IPS-18a (cell line): ENCODE measurements around the gene PAM16.
A peak's percentile ranks its signal among the peaks of the same experiment; 100 is the strongest.

Experiments used
- H3K27ac ChIP-seq: one replicate; pipeline ENCODE4 v1.5.1; 2013; ENCODE audit warnings: low read length
- H3K27me3 ChIP-seq: one replicate; pipeline ENCODE4 v1.6.1; 2013; ENCODE audit warnings: mild to moderate bottlenecking, low read length; ENCODE audit not compliant: control insufficient read depth, insufficient read depth
- H3K36me3 ChIP-seq: one replicate; pipeline ENCODE4 v1.6.1; 2013; ENCODE audit warnings: low read depth, low read length; ENCODE audit not compliant: control insufficient read depth
- H3K4me1 ChIP-seq: one replicate; pipeline ENCODE4 v1.6.1; 2013; ENCODE audit warnings: low read depth, low read length; ENCODE audit not compliant: control insufficient read depth
- H3K4me3 ChIP-seq: one replicate; pipeline ENCODE4 v1.5.1; 2013; ENCODE audit warnings: low read length
- H3K9ac ChIP-seq: one replicate; pipeline ENCODE4 v1.6.1; 2013; ENCODE audit warnings: mild to moderate bottlenecking, low read length, moderate library complexity
- H3K9me3 ChIP-seq: one replicate; pipeline ENCODE4 v1.6.1; 2013; ENCODE audit warnings: low read depth, low read length; ENCODE audit not compliant: control insufficient read depth

The PAM16 gene

DNA sequence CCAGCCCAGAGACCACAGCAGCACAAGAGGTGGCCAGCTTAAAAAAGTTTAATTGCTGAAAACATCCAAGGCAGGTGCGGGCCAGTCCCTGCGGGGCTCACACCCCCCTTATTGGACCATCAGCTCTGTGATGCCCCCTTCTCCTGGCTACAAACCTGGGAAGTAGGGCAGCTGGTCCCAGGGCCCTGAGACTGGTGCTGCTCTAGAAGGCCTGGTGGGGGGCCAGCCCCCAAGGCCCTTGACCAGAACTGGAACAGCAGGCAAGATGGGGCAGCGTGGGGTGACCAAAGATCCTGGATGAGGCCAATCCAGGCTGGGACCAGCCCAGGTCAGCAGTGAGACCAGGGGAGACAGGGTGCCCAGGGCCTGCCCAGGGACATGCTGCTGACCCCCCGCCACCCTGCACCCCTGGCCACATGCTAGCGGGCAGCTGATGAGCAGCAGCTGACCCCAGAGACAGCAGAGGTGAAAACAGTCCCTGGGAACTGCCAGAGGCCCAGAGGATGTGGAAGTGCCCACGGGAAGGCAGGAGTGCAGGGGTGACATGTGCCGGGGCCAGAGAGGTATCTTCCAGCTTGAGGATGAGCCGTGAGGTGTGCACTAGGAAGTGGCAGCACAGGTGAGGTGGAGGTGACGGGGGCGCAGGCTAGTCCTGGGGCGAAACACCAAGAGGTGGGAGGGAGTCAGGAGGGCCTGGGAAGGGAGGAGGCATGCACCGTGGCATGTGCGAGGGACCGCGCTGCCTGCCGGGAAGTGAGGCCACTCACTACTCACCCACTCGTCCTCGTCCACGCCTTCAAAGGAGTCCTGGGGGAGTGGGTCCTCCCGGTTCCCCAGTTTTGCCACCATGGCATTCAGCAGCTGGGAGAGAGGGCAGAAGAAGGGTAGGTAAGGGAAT, 3.6 kb upstream of the PAM16 start:
- Histone ChIP-seq H3K9me3 (no peaks in the 10 kb centered on the region), H3K27ac (no peak overlapping the region), H3K27me3 (peaks cover 4% of the 10 kb centered on the region), H3K4me1 (peaks cover 4% of the 10 kb centered on the region), H3K4me3 (no peak overlapping the region), H3K9ac (no peak overlapping the region), H3K36me3 (no peaks in the 10 kb centered on the region)

DNA sequence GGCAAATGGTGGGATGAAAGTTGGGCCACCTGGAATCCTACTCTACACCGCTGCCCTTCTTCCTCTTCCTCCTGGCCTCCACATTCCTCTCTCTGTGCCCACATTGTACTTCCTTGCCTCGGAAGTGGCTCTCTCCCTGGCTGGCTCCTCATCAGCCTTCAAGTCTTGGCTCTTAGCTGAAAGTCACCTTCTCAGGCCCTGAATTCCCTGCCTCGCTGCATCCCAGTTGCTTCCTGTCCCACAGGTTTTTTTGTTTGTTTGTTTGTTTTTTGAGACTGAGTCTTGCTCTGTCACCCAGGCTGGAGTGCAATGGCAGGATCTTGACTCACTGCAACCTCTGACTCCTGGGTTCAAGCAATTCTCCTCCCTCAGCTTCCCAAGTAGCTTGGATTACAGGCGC, 2.6 kb upstream of the PAM16 start:
- H3K36me3 ChIP-seq = no peaks in the 10 kb centered on the region
- H3K4me1 ChIP-seq = peaks cover 4% of the 10 kb centered on the region
- H3K9me3 ChIP-seq = no peaks in the 10 kb centered on the region
- H3K27ac ChIP-seq = no peak overlapping the region
- H3K4me3 ChIP-seq = no peak overlapping the region
- H3K27me3 ChIP-seq = peaks cover 4% of the 10 kb centered on the region
- no peak overlapping the region for H3K9ac ChIP-seq

DNA sequence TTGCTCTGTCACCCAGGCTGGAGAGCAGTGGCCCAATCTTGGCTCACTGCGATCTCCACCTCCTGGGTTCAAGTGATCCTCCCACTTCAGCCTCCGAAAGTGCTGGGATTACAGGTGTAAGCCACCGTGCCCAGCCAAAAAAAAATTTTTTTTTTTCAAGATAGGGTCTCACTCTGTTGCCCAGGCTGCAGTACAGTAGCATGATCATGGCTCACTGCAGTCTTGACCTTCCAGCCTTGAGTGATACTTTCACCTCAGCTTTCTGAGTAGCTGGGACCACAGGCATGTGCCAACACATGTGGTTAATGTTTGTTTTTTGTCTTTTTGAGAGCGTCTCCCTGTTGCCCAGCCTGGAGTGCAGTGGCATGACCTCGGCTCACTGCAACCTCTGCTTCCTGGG, 1.7 kb upstream of the PAM16 start:
- Histone ChIP-seq H3K4me3 (no peak overlapping the region), H3K27me3 (peaks cover 4% of the 10 kb centered on the region), H3K9ac (no peak overlapping the region), H3K9me3 (no peaks in the 10 kb centered on the region), H3K4me1 (peaks cover 4% of the 10 kb centered on the region), H3K36me3 (no peaks in the 10 kb centered on the region), H3K27ac (no peak overlapping the region)

- no peak overlapping the region for H3K27ac ChIP-seq
- H3K4me3 ChIP-seq = no peak overlapping the region
- no peaks in the 10 kb centered on the region for H3K9me3 ChIP-seq
- peaks cover 4% of the 10 kb centered on the region for H3K27me3 ChIP-seq
- H3K4me1 ChIP-seq = peaks cover 4% of the 10 kb centered on the region
- H3K9ac ChIP-seq = no peak overlapping the region
- H3K36me3 ChIP-seq = no peaks in the 10 kb centered on the region
Measured at GRCh38 chr16:4351880-4352279, 759 bp upstream of the PAM16 start.

DNA sequence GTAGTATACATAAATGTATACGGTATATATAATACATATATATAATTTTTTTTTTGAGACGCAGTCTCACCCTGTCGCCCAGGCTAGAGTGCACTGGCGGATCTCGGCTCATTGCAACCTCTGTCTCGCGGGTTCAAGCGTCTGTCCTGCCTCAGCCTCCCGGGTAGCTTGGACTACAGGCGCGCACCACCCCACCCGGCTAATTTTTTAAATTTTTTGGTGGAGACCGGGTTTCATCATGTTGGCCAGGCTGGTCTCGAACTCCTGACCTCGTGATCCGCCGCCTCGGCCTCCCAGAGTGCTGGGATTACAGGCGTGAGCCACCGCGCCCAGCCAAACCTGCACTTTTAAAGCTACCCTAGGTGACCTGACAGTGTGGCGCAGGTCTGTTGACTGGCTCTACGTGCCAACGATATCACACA, 745 bp downstream of the PAM16 start:
- Histone ChIP-seq H3K36me3 (no peaks in the 10 kb centered on the region), H3K27me3 (peaks cover 4% of the 10 kb centered on the region), H3K4me1 (peaks cover 4% of the 10 kb centered on the region), H3K27ac (peak overlapping the region; percentile 85), H3K9ac (peak overlapping the region; percentile 93), H3K4me3 (peak overlapping the region; percentile 95), H3K9me3 (no peaks in the 10 kb centered on the region)

DNA sequence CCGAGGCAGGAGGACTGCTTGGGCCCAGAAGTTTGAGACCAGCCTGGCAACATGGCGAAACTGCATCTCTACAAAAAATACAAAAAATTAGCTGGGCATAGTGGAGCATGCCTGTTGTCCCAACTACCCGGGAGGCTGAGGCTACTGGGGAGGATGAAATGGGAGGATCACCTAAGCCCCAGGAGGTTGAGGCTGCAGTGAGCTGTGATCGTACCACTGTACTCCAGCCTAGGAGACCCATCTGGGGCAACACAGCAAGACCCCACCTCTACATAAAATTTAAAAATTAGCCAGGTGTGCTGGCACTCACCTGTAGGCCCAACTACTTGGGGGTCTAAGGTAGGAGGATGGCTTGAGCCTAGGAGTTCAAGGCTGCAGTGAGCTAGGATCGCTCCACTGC, 1.8 kb downstream of the PAM16 start:
- Histone ChIP-seq H3K36me3 (no peaks in the 10 kb centered on the region), H3K4me3 (no peak overlapping the region), H3K4me1 (peaks cover 4% of the 10 kb centered on the region), H3K27me3 (peaks cover 4% of the 10 kb centered on the region), H3K27ac (no peak overlapping the region), H3K9me3 (no peaks in the 10 kb centered on the region), H3K9ac (no peak overlapping the region)

- no peaks in the 10 kb centered on the region for H3K36me3 ChIP-seq
- no peaks in the 10 kb centered on the region for H3K9me3 ChIP-seq
- no peak overlapping the region for H3K27ac ChIP-seq
- H3K4me1 ChIP-seq = peaks cover 4% of the 10 kb centered on the region
- H3K4me3 ChIP-seq = no peak overlapping the region
- peaks cover 4% of the 10 kb centered on the region for H3K27me3 ChIP-seq
- H3K9ac ChIP-seq = no peak overlapping the region
Measured at GRCh38 chr16:4347765-4348509, 3.2 kb downstream of the PAM16 start.

GRCh38 chr16:4347010-4347409, 4.1 kb downstream of the PAM16 start:
- Histone ChIP-seq H3K4me1 (peaks cover 4% of the 10 kb centered on the region), H3K4me3 (no peak overlapping the region), H3K9me3 (no peaks in the 10 kb centered on the region), H3K36me3 (no peaks in the 10 kb centered on the region), H3K27me3 (peaks cover 4% of the 10 kb centered on the region), H3K27ac (no peak overlapping the region), H3K9ac (no peak overlapping the region)

DNA sequence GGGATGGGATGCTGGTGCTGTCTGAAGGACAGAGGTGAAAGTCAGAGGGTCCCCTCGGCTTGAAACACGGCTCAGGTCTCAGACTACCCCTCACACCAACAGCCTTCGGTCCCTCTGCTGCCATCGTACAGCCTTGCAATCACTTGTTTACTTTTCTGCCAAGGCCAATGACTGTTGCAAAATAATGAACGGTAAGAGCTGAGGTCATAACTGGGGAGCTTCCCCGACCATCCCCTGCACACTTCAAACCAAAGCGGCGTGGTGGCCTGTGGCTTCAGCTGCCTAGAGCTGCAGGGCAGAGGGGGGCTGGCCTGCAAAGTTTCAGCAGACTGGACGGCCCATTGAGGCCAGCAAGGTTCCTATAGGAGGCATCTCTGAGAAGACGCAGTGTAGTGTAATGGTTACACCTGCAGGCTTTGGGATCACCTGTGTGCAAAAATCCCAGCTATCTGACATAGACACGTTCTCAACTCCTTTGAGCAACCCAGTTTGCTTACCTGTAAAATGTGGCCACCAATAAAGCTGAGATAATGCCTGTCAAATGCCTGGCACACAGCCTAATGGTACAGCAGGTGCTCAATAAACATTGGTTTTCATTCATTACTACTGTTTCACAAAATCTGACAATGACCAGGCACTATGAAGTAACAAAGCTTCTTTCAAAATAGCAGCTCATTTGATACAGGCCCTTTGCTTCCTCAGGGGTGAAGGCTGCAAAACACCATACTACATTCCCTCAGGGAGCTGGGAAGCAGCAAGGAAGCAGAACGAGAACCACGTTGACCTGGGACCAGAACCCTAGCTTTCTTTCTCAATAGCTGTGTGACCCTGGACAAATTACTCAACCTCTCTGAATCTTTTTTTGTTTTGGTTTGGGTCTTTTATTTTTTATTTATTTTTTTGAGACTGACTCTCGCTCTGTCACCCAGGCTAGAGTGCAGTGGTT, 5.0 kb downstream of the PAM16 start:
- Histone ChIP-seq H3K9me3 (no peaks in the 10 kb centered on the region), H3K4me1 (no peaks in the 10 kb centered on the region), H3K27me3 (no peaks in the 10 kb centered on the region), H3K9ac (no peak overlapping the region), H3K4me3 (no peak overlapping the region), H3K36me3 (peaks cover under 1% of the 10 kb centered on the region), H3K27ac (no peak overlapping the region)

- Histone ChIP-seq H3K4me3 (no peak overlapping the region), H3K36me3 (peaks cover 3% of the 10 kb centered on the region), H3K9me3 (no peaks in the 10 kb centered on the region), H3K4me1 (no peaks in the 10 kb centered on the region), H3K9ac (no peak overlapping the region), H3K27ac (no peak overlapping the region), H3K27me3 (no peaks in the 10 kb centered on the region)
Measured at GRCh38 chr16:4344983-4345835, 5.9 kb downstream of the PAM16 start.
